ENCODE results near the gene ZNRF3. TPM values are rescaled to one million over a fixed set of nuclear protein-coding genes. Genes with fewer than 3 reads are reported as not detected.
"Not testable (repeated sequence)": the region's sequence is repeated elsewhere in the genome, so short reads cannot be mapped to it uniquely, and the experiment has no call there.

The ZNRF3 gene
- total RNA-seq, 1 experiment from 2014 or later, result 23.7 TPM

GRCh38 chr22:29003552-29003951 is 120.2 kb downstream of the ZNRF3 start:
- no peak overlapping the region for H3K4me3 Mint-ChIP-seq (ENCODE audit: low read depth, unreplicated experiment)
- no peak for DNase-seq
- no peaks in the 10 kb centered on the region for H3K27me3 Mint-ChIP-seq (ENCODE audit: unreplicated experiment)
- CTCF ChIA-PET, result interaction anchor here (0.7 to 2.2 kb wide), 2 partner anchors 13 to 37 kb away, joined by 3 to 7 read pairs; no protein-coding TSS in a partner anchor
- peaks cover 16% of the 10 kb centered on the region for H3K36me3 Mint-ChIP-seq (ENCODE audit: insufficient read depth, unreplicated experiment)
- TF ChIP-seq, protein P1, sequence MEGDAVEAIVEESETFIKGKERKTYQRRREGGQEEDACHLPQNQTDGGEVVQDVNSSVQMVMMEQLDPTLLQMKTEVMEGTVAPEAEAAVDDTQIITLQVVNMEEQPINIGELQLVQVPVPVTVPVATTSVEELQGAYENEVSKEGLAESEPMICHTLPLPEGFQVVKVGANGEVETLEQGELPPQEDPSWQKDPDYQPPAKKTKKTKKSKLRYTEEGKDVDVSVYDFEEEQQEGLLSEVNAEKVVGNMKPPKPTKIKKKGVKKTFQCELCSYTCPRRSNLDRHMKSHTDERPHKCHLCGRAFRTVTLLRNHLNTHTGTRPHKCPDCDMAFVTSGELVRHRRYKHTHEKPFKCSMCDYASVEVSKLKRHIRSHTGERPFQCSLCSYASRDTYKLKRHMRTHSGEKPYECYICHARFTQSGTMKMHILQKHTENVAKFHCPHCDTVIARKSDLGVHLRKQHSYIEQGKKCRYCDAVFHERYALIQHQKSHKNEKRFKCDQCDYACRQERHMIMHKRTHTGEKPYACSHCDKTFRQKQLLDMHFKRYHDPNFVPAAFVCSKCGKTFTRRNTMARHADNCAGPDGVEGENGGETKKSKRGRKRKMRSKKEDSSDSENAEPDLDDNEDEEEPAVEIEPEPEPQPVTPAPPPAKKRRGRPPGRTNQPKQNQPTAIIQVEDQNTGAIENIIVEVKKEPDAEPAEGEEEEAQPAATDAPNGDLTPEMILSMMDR (IDR thresholded peaks at IDR 0.05; ENCODE audit: unreplicated experiment), result no peak
- BruUV-seq (replicated peaks), result no TSS peak
- H3K27ac Mint-ChIP-seq (ENCODE audit: unreplicated experiment), result no peak overlapping the region
- no peaks in the 10 kb centered on the region for H3K9me3 Mint-ChIP-seq (ENCODE audit: low read depth, unreplicated experiment)
- peaks cover 28% of the 10 kb centered on the region for H3K4me1 Mint-ChIP-seq (ENCODE audit: low read depth, unreplicated experiment)
- intact Hi-C loops (cut with micrococcal nuclease; ENCODE audit: unreplicated experiment), result no loop called here

DNA sequence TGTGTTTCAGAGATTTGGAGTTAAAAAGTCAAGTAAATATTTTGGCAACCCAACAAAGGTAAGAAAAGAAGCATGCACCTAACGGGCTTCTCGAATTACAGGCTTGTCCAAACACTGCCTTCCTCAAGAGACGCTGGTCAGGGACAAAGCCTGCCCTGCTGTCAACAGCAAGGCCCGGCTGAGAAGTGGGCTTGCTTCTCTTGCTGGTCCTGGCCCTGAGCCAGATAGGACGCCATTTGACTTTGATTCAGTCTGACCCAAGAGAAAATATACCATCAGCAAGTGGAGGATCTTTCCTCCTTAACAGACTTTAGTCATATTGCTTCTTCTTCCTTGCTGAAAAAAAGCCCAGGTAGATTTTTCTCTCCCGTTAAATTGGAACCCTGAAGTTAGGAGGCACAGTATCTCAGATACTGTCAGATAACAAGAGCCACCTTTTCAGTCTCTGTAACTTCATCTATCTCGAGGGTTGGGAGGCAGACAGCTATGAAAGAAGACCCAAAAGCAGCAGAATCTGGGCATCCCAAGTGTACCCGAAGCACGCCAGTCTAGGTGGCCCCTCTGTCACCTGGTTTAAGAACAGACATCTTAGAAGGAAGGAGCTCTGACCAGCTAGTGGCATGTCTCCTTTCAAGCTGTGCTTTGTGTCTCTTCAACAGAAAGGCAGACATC is 120.7 kb downstream of the ZNRF3 start:
- BruUV-seq (replicated peaks), result no TSS peak
- intact Hi-C loops (cut with micrococcal nuclease; ENCODE audit: unreplicated experiment), result no loop called here
- Mint-ChIP-seq H3K4me3 (ENCODE audit: low read depth, unreplicated experiment) (no peak overlapping the region), H3K9me3 (ENCODE audit: low read depth, unreplicated experiment) (no peaks in the 10 kb centered on the region), H3K4me1 (ENCODE audit: low read depth, unreplicated experiment) (peaks cover 28% of the 10 kb centered on the region), H3K36me3 (ENCODE audit: insufficient read depth, unreplicated experiment) (peaks cover 16% of the 10 kb centered on the region), H3K27me3 (ENCODE audit: unreplicated experiment) (no peaks in the 10 kb centered on the region), H3K27ac (ENCODE audit: unreplicated experiment) (no peak overlapping the region)
- TF ChIP-seq, protein P1 (IDR thresholded peaks at IDR 0.05; ENCODE audit: unreplicated experiment), result no peak
- CTCF ChIA-PET, result interaction anchor here (0.6 to 2.2 kb wide), 3 partner anchors 14 to 950 kb away, joined by 3 to 7 read pairs (median 5); no protein-coding TSS in a partner anchor
- DNase-seq, result peak; percentile 50

- CTCF ChIA-PET, result interaction anchor here (0.6 to 2.2 kb wide), 3 partner anchors 36 to 951 kb away, joined by 3 to 7 read pairs (median 5); no protein-coding TSS in a partner anchor
- peaks cover 16% of the 10 kb centered on the region for H3K36me3 Mint-ChIP-seq (ENCODE audit: insufficient read depth, unreplicated experiment)
- intact Hi-C loops (cut with micrococcal nuclease; ENCODE audit: unreplicated experiment), result no loop called here
Measured at GRCh38 chr22:29004647-29005371, 121.4 kb downstream of the ZNRF3 start.

DNA sequence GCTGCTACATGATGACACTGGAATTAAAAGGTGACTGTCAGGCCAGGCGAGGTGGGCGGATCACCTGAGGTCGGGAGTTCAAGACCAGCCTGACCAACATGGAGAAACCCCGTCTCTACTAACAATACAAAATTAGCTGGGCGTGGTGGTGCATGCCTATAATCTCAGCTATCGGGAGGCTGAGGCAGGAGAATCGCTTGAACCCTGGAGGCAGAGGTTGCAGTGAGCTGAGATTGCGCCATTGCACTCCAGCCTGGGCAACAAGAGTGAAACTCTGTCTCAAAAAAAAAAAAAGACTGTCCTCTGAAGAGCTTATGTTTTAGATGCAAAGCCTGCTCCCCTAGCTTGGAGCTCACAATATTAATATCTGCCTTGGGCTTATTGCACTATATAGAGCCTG is 122.4 kb downstream of the ZNRF3 start:
- BruUV-seq (replicated peaks); DNase-seq; H3K4me3 Mint-ChIP-seq (ENCODE audit: low read depth, unreplicated experiment); H3K27me3 Mint-ChIP-seq (ENCODE audit: unreplicated experiment); intact Hi-C loops (cut with micrococcal nuclease; ENCODE audit: unreplicated experiment); H3K9me3 Mint-ChIP-seq (ENCODE audit: low read depth, unreplicated experiment); H3K27ac Mint-ChIP-seq (ENCODE audit: unreplicated experiment): not testable (repeated sequence)
- CTCF ChIA-PET, result interaction anchor here (0.6 to 2.2 kb wide), 5 partner anchors 18 to 1544 kb away, joined by 3 to 7 read pairs (median 3); no protein-coding TSS in a partner anchor
- Mint-ChIP-seq H3K4me1 (ENCODE audit: low read depth, unreplicated experiment) (peaks cover 28% of the 10 kb centered on the region), H3K36me3 (ENCODE audit: insufficient read depth, unreplicated experiment) (peaks cover 21% of the 10 kb centered on the region)

More at GRCh38 chr22:29004647-29005371, 121.4 kb downstream of the ZNRF3 start:
- peaks cover 28% of the 10 kb centered on the region for H3K4me1 Mint-ChIP-seq (ENCODE audit: low read depth, unreplicated experiment)
- TF ChIP-seq, protein P1 (IDR thresholded peaks at IDR 0.05; ENCODE audit: unreplicated experiment), result no peak
- no peak overlapping the region for H3K4me3 Mint-ChIP-seq (ENCODE audit: low read depth, unreplicated experiment)
- no peak overlapping the region for H3K27ac Mint-ChIP-seq (ENCODE audit: unreplicated experiment)
- peak; percentile 17 for DNase-seq
- H3K27me3 Mint-ChIP-seq (ENCODE audit: unreplicated experiment), result no peaks in the 10 kb centered on the region
- H3K9me3 Mint-ChIP-seq (ENCODE audit: low read depth, unreplicated experiment), result no peaks in the 10 kb centered on the region
- BruUV-seq (replicated peaks), result no TSS peak

All from Calu3 (cell line).